ENCODE data around the gene OR13J1.
A peak's percentile ranks its signal among the peaks of the same experiment; 100 is the strongest.
"Not testable (repeated sequence)": the region's sequence is repeated elsewhere in the genome, so short reads cannot be mapped to it uniquely, and the experiment has no call there.

Gene OR13J1

GRCh38 chr9:35904338-35904737 lies 34.1 kb upstream of the OR13J1 start:
- no peak for DNase-seq (ENCODE audit: low spot score)

DNA sequence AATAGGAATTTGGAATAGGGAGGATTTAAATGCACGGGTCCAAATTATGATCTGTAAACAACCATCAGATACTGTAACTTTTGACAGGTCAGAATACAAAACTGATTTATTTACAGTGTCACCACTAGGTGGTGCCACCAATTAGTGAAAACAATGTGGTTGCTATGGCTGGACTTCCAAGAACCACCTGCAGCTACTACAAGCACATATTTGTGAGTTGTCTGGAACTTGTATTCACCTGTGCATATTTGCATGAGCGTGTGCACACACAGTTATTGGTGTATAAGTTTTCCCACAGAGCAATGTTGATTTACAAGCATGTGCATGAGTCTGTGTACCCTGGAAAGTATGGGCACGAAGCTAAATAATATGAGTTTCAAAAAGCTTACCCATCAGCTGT lies 32.8 kb upstream of the OR13J1 start:
- DNase-seq (ENCODE audit: low spot score): peak; percentile 53

GRCh38 chr9:35899021-35899420 lies 28.8 kb upstream of the OR13J1 start:
- DNase-seq (ENCODE audit: low spot score): no peak

DNA sequence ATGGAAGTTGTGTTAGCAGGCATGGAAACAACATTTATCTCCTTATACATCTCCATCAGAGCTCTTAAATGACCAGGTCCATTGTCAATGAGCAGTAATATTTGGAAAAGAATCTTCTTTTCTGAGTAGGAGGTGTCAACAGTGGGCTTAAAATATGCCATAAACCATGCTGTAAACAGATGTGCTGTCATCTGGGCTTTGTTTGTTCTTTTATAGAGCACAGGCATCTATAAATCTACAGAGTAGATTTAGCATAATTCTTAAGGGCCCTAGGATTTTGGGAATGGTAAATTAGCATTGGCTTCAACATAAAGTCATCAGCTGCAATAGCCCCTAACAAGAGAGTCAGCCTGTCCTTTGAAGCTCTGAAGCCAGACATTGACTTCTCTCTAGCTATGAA lies 28.1 kb upstream of the OR13J1 start:
- no peak for DNase-seq (ENCODE audit: low spot score)

DNA sequence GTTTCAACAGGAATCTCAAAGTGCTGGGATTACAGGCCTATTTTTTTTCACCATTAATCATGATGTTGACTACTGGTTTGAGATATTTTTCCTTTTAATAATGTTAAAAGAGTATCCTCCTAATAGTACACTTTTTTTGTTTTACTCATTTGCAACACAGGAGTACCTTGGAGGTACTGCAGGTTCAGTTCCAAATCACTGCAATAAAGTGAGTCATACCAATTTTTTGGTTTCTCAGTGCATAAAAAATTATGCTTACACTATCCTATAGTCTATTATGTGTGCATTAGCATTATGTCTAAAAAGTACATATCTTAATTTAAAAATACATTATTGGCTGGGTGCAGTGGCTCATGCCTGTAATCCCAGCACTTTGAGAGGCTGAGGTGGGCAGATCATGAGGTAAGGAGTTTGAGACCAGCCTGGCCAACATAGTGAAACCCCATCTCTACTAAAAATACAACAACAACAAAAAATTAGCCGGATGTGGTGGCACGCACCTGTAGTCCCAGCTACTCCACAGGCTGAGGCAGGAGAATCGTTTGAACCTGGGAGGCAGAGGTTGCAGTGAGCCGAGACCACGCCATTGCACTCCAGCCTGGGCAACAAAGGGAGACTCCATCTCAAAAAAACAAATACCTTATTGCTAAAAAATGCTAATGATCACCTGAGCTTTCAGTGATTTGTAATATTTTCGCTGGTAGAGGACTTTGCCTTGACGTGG lies 27.3 kb upstream of the OR13J1 start:
- not testable (repeated sequence) for DNase-seq (ENCODE audit: low spot score)

DNA sequence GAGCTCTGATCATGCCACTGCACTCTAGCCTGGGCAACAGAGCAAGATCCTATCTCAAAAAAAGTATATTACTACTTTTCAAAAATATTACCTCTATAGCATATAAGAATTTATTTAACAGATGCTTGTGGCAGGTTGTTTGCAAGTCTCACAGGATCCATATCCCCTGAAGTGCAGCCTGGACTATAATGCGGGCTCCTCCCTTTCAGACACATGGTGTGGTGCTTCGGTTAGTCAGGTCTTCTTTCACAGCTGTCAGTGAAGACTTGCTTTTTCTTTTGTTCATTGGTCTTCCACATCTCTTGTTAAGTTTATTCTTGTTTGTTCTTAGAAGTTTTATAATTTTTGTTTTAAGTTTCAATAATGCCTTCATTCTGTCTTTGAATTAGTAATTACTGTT lies 26.4 kb upstream of the OR13J1 start:
- no peak for DNase-seq (ENCODE audit: low spot score)

GRCh38 chr9:35892051-35892450 lies 21.9 kb upstream of the OR13J1 start:
- DNase-seq (ENCODE audit: low spot score): no peak

DNA sequence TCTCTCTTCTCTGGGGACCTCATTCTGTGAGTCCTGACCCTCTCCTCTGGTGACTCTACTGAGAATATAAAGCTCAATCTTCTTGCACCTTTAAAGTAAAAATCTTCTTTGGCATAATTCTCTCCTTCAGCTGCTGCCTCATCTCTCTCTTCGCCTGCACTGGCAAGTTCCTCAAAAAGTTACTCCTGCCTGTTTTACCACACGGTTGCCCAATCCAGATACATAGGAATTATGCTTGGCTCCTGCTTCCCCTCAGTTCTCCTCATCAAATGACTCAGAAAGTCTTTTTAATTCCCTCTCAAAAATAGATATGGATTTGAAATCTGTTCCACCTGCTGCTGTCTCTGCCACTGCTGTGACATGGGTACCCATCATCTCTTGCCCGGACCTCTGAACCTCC lies 21.4 kb upstream of the OR13J1 start:
- DNase-seq (ENCODE audit: low spot score): no peak

- not testable (repeated sequence) for DNase-seq (ENCODE audit: low spot score)
Observed at GRCh38 chr9:35884908-35885307, 14.7 kb upstream of the OR13J1 start.

GRCh38 chr9:35882996-35883395 lies 12.8 kb upstream of the OR13J1 start:
- DNase-seq (ENCODE audit: low spot score): no peak

DNA sequence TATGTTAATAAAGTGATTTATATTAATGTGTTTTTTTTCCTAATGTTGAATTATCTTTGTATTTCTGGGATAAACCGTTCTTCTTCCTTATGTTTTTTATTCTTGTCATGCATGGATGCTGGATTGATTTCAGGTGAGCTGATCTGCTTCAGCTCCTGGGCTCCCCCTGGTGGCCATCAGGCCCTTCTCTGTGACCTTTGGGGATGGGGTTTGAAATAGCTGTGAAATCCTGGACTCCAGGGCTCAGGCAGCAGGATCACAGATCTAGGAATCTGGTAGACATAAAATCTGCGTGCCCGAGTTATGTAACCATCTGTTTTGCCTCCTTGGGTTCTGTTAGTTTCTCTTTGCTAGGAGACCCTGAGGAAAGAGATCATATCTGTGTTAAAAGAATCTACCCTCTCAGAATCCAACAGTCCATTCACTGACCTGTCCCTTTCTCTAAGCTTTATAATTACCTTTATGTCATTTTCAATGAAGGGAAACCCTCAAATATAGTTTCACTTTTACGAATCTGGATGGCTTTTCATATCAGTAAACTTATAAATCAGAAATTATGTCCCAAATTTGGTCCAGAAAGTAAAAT lies 12.2 kb upstream of the OR13J1 start:
- DNase-seq (ENCODE audit: low spot score): peak; percentile 84

DNA sequence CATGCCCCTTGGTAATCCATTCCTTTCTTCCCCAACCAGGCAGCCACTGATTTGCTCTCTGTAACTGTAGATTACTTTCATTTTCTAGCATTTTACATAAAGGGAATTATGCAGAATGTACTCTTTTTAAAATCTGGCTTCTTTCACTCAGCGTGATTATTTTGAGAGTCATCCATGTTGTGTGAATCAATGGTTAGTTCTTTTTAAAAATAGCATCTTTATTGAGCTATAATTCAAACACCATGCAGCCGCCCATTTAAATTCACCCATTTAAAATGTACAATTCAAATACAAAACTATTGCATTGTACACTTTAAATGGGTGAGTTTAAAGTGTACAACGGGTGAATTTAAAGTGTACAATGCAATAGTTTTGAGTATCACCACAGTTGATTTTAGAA lies 2.3 kb upstream of the OR13J1 start:
- no peak for DNase-seq (ENCODE audit: low spot score)

- no peak for DNase-seq (ENCODE audit: low spot score)
Observed at GRCh38 chr9:35871545-35871944, 1.3 kb upstream of the OR13J1 start.

DNA sequence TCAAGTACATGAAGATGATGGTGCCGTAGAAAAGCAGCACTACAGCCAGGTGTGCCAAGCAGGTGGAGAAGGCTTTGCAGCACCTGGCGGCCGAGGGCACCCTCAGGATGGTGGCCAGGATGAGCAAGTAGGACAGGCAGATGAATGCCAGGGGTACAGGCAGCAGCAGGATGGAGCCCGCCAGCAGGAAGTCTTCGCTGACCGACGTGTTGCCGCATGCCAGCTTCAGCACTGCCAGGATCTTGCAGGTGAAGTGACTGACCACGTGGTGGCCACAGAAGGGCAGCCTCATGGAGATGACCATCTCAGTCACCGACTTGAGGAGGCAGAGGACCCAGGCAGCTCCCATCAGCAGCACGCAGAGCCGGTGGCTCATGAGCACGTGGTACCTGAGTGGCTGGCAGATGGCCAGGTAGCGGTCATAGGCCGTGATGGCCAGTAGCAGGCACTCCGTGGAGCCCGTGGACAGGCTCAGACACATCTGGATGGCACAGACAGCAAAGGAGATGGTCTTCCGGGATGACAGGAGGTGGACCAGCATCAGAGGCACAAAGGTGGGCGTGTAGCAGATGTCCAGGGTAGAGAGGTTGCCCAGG lies 482 bp downstream of the OR13J1 start:
- no peak for DNase-seq (ENCODE audit: low spot score)

DNA sequence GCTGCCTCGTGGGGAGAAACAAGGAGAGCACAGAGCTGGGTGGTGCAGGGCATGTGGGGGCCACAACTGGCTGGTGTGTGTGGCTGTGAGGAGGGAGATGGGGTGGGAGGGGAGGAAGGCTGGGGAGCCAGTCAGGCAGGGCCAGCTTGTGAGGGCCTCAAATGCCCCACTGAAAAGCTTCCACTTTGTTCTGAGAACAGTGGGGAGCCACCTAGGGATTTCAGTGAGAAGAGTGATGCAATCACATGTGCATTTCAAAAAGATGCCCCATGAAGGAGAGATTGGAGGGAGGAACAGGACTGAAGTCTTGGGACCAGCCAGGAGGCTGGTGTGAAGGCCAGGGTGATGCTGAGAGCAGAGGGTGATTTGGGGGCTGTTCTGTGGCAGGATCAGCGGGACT lies 1.3 kb downstream of the OR13J1 start:
- no peak for DNase-seq (ENCODE audit: low spot score)

- no peak for DNase-seq (ENCODE audit: low spot score)
Observed at GRCh38 chr9:35867538-35867937, 2.7 kb downstream of the OR13J1 start.

GRCh38 chr9:35864695-35865255 lies 5.4 kb downstream of the OR13J1 start:
- DNase-seq (ENCODE audit: low spot score): no peak

GRCh38 chr9:35863583-35863982 lies 6.6 kb downstream of the OR13J1 start:
- DNase-seq (ENCODE audit: low spot score): no peak

DNA sequence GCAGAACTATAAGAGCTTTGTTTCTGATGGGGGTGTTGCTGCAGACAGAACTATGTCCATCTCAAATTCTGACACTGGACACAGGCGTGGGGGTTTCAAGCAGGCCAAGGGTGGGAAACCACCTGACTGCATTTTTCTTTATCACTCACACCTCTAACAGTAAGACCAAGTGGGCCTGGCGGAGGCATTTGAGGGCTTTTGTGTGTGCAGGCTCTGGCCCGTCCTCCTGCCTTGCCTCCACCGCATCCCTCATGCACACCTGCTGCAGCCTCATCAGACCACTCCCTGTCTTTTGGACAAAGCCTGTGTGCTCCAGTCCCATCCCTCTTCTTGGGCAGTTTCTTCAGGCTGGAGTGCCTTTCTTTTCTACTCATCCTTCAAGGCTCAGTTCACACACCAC lies 7.9 kb downstream of the OR13J1 start:
- DNase-seq (ENCODE audit: low spot score): no peak

- DNase-seq (ENCODE audit: low spot score): no peak
Observed at GRCh38 chr9:35861161-35861897, 8.9 kb downstream of the OR13J1 start.

- no peak for DNase-seq (ENCODE audit: low spot score)
Observed at GRCh38 chr9:35859990-35860339, 10.2 kb downstream of the OR13J1 start.

GRCh38 chr9:35859310-35859989 lies 10.8 kb downstream of the OR13J1 start:
- peak; percentile 37 for DNase-seq (ENCODE audit: low spot score)
